Activated naive CD4-positive, alpha-beta T cell (primary cell): ENCODE measurements around the gene JMJD8.

ENCODE experiments used
- DNase-seq, 4 experiments: peaks; one replicate each; lab custom pipeline; 2025; lab: John Stamatoyannopoulos, UW

Gene JMJD8

GRCh38 chr16:675884-676564 lies 8.1 kb downstream of the JMJD8 start:
- no peak for DNase-seq

DNA sequence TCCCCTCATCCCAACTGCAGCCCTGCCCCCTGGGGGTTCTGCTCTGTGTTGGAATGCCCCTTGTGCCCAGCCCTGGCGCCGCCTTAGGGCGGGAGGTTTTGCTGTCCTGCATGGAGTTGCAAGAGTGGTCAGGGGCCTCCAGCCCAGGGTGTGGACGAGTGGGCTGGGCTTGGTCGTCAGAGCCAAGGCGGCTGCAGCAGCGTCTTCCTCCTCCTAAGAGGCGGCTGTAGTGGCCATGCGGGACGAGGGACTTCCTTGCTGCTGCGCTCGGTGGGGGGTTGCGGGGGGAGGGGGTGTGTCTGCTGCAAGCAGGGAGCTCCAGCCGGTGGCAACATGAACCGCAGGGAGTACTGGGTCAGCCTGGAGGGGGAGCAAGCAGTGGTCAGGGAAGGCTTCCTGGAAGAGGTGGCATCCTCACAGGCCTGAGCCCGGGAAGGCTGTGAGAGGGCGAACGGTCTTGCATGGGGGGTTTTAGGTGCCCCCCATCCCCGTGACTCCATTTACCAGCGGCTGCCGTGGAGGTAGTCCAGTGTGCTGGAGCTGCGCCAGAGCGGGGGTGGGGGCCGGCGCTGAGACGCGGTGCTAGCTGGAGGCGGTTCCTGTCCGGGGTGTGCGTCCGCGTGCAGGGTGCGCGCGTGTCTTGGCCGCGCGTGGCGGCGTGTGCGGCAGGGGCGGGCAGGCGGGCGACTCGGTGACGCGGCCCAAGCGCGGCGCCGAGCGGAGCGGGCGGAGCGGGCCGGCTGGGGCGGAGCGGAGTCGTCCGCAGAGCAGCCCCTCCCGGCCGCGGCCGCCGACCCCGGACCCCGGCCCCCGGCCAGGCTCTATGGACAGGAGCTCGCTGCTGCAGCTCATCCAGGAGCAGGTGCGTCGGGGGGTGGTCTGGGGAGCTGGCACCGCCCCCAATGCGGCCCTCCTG lies 8.9 kb downstream of the JMJD8 start, which contains the start of gene RHBDL1:
Gene RHBDL1 (plus strand): TSS at position 704 of the 916 bp plus-strand sequence. CDS start 120 bp downstream, at position 824.
- DNase-seq, result no peak

GRCh38 chr16:674214-674881 lies 9.8 kb downstream of the JMJD8 start:
- DNase-seq, result no peak

DNA sequence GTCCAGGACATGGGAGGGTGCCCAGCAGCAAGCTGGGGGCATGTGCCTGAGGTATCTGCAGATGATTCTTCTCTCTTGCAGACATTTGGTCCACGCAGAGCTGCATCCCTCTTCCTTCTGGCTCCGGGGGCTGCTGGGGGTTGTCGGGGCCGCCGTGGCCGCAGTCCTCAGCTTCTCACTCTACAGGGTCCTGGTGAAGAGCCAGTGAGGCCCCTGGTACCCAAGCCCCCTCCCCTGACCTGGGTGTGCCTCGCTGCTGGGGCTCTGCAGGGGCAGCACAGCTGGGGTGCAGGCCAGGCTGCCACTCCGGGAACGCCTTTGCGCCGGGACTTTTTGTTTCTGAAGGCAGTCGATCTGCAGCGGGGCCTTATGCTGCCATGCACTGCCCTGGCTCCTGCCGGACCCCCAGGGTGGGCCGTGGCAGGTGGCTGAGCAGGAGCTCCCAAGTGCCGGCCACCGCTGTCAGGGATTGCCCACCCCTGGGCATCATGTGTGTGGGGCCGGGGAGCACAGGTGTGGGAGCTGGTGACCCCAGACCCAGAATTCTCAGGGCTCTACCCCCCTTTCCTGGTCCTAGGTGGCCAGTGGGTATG lies 10.6 kb downstream of the JMJD8 start:
- DNase-seq, result no peak

DNA sequence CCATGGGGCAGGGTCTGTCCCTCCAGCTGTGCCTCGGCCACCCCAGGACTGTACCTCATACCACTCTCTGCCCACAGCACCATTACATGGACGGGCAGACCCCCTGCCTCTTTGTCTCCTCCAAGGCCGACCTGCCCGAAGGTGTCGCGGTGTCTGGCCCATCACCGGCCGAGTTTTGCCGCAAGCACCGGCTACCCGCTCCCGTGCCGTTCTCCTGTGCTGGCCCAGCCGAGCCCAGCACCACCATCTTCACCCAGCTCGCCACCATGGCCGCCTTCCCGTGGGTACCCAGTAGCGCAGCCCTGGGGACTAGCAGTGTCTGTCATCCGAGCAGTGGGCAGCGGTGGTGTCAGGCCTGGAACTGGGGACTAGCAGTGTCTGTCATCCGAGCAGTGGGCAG lies 11.3 kb downstream of the JMJD8 start:
- DNase-seq, result no peak

GRCh38 chr16:672371-672770 lies 11.8 kb downstream of the JMJD8 start:
- DNase-seq, result no peak

DNA sequence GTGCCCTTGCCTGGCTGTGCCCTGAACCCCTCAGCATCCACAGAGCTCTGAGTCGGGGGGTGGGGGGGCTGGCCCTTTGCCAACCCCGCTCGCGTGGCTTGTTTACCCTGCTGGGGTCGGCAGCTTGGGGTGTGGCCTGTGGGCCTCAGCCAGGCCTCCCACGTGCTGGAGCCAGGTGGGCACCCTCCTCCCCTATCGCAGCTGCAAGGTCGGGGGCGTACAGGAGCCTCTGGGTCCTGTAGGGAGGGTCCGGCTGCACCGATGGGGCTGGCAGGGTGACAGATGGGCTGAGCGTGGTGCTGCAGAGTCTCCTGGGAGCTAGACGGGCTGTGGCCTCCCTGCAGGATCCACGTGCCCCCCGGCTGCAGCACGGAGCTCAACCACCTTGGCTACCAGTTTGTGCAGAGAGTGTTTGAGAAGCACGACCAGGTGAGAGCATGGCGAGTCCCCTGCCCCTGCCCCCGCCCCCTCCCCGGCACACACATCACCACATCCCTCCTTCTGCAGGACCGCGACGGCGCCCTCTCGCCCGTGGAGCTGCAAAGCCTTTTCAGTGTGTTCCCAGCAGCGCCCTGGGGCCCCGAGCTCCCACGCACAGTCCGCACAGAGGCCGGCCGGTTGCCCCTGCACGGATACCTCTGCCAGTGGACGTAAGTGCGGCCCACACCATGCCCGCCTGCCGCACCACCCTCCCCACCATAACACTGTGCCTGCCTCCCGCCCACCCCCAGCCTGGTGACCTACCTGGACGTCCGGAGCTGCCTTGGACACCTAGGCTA lies 12.6 kb downstream of the JMJD8 start:
- DNase-seq, result no peak

DNA sequence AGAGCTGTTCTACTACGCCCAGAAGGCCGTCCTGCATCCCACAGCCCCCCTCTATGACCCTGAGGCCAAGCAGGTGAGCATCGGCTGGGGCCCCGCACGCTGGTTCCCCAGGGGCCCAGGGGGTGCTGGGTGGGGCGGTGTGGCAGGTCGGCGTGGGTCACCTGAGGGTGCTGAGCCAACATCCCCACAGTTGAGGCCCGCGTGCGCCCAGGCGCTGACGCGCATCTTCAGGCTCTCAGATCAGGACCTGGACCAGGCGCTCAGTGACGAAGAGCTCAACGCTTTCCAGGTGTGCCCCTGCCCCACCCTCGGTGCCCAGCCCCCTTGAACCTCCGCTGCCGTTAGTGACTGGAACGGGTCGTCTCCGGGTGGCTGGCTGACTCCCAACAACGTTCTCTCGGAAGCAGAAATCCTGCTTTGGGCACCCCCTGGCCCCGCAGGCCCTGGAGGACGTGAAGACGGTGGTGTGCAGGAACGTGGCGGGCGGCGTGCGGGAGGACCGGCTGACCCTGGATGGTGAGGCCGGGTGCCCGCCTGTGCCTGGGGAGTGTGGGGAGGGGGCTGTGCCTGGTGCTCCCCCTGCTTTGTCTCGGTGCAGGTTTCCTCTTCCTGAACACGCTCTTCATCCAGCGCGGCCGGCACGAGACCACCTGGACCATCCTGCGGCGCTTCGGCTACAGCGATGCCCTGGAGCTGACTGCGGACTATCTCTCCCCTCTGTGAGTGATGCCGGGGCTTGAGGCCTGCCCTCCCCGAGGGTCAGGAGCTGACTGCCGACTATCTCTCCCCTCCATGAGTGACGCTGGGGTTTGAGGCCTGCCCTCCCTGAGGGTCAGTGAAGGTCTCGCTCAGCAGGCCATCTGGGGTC lies 13.4 kb downstream of the JMJD8 start:
- no peak for DNase-seq

- DNase-seq, result no peak
Measured at GRCh38 chr16:669666-670065, 14.5 kb downstream of the JMJD8 start.

GRCh38 chr16:668519-669171 lies 15.5 kb downstream of the JMJD8 start:
- DNase-seq, result no peak

DNA sequence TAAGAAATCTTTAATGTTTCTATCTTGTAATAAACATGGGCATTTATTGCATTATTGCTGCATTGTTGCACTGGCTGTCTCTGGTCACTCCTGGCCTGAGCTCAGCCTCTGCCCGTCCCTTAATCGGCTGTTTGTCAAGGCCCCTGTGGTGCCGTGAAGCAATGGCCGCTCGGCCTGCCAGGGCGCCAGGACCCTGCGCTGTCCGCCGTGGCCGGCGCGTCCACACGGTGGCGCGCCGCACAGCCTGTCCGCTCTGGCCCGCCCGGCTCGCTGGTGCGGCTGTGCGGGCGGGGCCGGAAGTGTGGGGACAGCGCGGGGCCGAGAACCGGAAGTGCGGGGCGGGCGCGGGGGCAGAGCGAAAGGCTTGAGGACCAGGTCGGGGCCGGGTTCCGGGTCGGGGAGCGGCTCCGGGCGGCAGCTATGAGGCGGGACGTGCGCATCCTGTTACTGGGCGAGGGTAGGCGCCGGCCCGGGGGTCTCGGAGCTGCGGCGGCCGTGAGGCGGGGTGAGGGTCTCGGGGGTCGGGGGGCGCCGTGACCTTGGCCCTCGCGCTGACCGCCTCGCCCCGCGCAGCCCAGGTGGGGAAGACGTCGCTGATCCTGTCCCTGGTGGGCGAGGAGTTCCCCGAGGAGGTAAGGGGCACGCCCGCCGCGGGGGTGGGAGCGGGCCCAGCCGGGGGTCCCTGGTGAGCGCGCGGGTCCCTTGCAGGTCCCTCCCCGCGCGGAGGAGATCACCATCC lies 16.2 kb downstream of the JMJD8 start, which contains the start of gene RHOT2:
Gene RHOT2 (plus strand): TSS at position 353 of the 739 bp plus-strand sequence. CDS start 68 bp downstream, at position 421.
- DNase-seq, result peak; percentile 73 to 89 (median 80)

GRCh38 chr16:667113-667779 lies 16.9 kb downstream of the JMJD8 start:
- no peak for DNase-seq

DNA sequence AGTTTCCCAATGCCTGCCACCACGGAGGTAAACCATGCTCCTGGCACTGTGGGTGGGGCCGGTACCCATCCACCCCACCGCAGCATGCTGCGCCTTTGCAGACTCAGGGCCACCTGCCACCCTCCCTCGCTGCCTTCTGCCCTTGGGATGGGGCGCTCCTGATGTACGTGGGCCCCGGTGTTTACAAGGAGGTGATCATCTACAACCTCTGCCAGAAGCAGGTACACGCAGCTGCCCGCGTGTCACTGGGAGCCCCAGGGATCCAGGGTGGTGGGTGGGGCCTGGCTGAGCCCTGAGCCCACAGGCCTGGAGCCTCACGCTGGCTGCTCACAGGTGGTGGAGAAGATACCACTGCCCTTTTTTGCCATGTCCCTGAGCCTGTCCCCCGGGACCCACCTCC lies 17.6 kb downstream of the JMJD8 start:
- no peak for DNase-seq

- DNase-seq, result no peak
Measured at GRCh38 chr16:662597-662996, 21.5 kb downstream of the JMJD8 start.

DNA sequence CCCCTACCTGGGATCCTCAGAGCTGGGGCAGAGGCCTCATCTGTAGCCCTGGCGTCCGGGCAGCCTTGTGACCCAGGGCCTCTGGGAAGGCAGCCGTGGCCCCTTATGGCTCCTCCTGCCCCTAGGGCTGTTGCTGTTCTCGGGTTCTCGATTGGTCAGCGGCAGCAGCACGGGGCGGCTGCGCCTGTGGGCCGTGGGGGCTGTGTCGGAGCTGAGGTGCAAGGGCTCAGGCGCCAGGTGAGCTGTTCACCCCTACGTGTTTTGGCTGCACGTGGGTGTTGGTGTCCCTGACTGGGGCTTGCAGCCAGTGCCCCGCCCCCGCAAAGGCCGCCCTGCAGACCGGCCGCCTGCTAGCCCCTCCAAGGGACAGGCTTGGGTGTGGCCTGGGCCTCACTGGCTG lies 22.0 kb downstream of the JMJD8 start:
- DNase-seq, result no peak

GRCh38 chr16:661184-661821 lies 22.8 kb downstream of the JMJD8 start:
- no peak for DNase-seq

DNA sequence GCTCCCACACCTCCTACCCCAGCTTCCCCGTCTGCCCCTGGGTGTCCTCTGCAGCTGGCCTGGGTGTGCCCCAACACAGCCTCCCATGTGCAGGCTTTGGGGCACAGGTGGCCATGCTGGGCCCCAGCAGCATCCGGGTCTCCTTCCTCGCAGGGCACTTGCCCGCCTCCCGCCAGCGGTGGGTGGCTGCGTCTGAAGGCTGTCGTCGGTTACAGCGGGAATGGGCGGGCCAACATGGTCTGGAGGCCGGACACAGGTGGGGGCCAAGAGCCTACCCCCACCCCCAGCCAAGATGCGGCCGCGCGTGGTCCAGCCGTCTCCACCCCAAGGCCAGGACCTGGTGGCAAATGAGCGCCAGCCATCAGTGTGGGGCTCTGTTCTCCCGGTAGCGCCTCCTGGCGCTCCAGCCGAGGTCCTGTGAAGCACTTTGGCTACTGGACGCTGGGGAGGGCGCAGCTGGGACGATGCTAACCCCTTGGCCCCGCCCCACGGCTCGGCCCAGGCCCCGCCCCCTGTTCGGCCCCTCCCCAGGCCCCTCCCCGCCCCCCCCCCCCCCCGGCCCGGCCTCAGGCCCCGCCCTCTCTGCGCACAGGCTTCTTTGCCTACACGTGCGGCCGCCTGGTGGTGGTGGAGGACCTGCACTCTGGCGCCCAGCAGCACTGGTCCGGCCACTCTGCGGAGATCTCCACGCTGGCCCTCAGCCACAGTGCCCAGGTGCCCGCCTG lies 23.5 kb downstream of the JMJD8 start:
- DNase-seq, result peak in 3 of 4 experiments; percentile 50 to 75 (median 61)
